IMR-90 (cell line): ENCODE data around the gene EML4. TPM values are rescaled to one million over a fixed set of nuclear protein-coding genes. Genes with fewer than 3 reads are reported as not detected.

Experiments
- ATAC-seq: fragments of 200-7000 bp; cut with Tn5 transposase; 2 replicates; pipeline ENCODE4 v1.9.1; 2020; ENCODE audit warnings: low read depth, mild to moderate bottlenecking, moderate library complexity
- BruUV-seq: library from RNA; stranded (reverse); fragments of 400-500 nt; replicated peaks from 2 replicates; lab custom pipeline; 2021; lab: Mats Ljungman, UMichigan
- CTCF ChIA-PET: fragments of 300-600 bp; formaldehyde crosslinking; extraction: SDS; loops from one replicate; lab custom pipeline; 2021; ENCODE audit warnings: antibody characterized with exemption; lab: Yijun Ruan, JAX
- POLR2A ChIA-PET: fragments of 300-600 bp; sonication (Branson Sonifier 250); formaldehyde crosslinking; loops from one replicate; lab custom pipeline; 2022; ENCODE audit warnings: antibody characterized with exemption; ENCODE audit not compliant: unreplicated experiment; lab: Charles Lee
- DNase-seq: peaks from one replicate; pipeline ENCODE4 v3.0.0; 2013
- H2AFZ ChIP-seq: replicated peaks from 2 replicates; pipeline ENCODE3; 2013; ENCODE audit warnings: low read length, mild to moderate bottlenecking; ENCODE audit not compliant: poor library complexity
- H2AK5ac ChIP-seq: 2 replicates; pipeline ENCODE4 v1.6.1; 2013; ENCODE audit warnings: low read depth, low read length, inconsistent platforms
- H2AK9ac ChIP-seq: replicated peaks from 2 replicates; pipeline ENCODE3; 2013; ENCODE audit warnings: mild to moderate bottlenecking, low read depth, low read length, moderate library complexity; ENCODE audit not compliant: poor library complexity
- H2BK120ac ChIP-seq: 2 replicates; pipeline ENCODE4 v1.6.1; 2013; ENCODE audit warnings: low read depth, low read length, inconsistent platforms
- H2BK15ac ChIP-seq: 3 replicates; pipeline ENCODE4 v1.6.1; 2013; ENCODE audit warnings: low read depth, low read length, inconsistent platforms
- H2BK20ac ChIP-seq: 2 replicates; pipeline ENCODE4 v1.6.1; 2013; ENCODE audit warnings: low read depth, mild to moderate bottlenecking, inconsistent platforms, low read length, moderate library complexity
- H2BK5ac ChIP-seq: 2 replicates; pipeline ENCODE4 v1.6.1; 2013; ENCODE audit warnings: mild to moderate bottlenecking, low read depth, low read length, inconsistent platforms; ENCODE audit not compliant: poor library complexity, severe bottlenecking
- H3K14ac ChIP-seq: replicated peaks from 2 replicates; pipeline ENCODE4 v1.6.1; 2013; ENCODE audit warnings: low read depth, low read length, inconsistent platforms
- H3K18ac ChIP-seq: 2 replicates; pipeline ENCODE4 v1.6.1; 2013; ENCODE audit warnings: low read depth, low read length, control low read depth
- H3K23ac ChIP-seq: 2 replicates; pipeline ENCODE4 v1.6.1; 2013; ENCODE audit warnings: low read depth, low read length, inconsistent platforms
- H3K27ac ChIP-seq: 2 replicates; pipeline ENCODE4 v1.5.1; 2013; ENCODE audit warnings: mild to moderate bottlenecking, control low read depth, low read length; ENCODE audit not compliant: insufficient read depth
- H3K27me3 ChIP-seq: 2 replicates; pipeline ENCODE4 v1.6.1; 2013; ENCODE audit warnings: low read length; ENCODE audit not compliant: control insufficient read depth, insufficient read depth
- H3K36me3 ChIP-seq: 2 replicates; pipeline ENCODE4 v1.6.1; 2013; ENCODE audit warnings: low read length, mixed read lengths; ENCODE audit not compliant: control insufficient read depth, insufficient read depth
- H3K4ac ChIP-seq: 2 replicates; pipeline ENCODE4 v1.6.1; 2013; ENCODE audit warnings: low read depth, low read length, inconsistent platforms
- H3K4me1 ChIP-seq: 2 replicates; pipeline ENCODE4 v1.6.1; 2013; ENCODE audit warnings: low read length, mixed read lengths; ENCODE audit not compliant: control insufficient read depth, insufficient read depth
- H3K4me2 ChIP-seq: 2 replicates; pipeline ENCODE4 v1.6.1; 2013; ENCODE audit warnings: low read depth, mild to moderate bottlenecking, control low read depth, low read length, moderate library complexity
- H3K4me3 ChIP-seq: 2 replicates; pipeline ENCODE4 v1.5.1; 2013; ENCODE audit warnings: low read depth, mild to moderate bottlenecking, control low read depth, low read length, moderate library complexity; ENCODE audit not compliant: insufficient read depth
- H3K56ac ChIP-seq: 2 replicates; pipeline ENCODE4 v1.6.1; 2013; ENCODE audit warnings: low read length, inconsistent platforms; ENCODE audit not compliant: insufficient read depth; ENCODE audit errors: extremely low read depth
- H3K79me1 ChIP-seq, 2 experiments: 2 replicates each; pipeline ENCODE4 v1.6.1; 2013; ENCODE audit warnings: low read length in 2 of 2, inconsistent platforms in 1 of 2, low read depth in 1 of 2
- H3K9ac ChIP-seq: 2 replicates; pipeline ENCODE4 v1.6.1; 2013; ENCODE audit warnings: low read depth, low read length, control low read depth
- H3K9me1 ChIP-seq: 2 replicates; pipeline ENCODE4 v1.6.1; 2013; ENCODE audit warnings: low read length, inconsistent platforms; ENCODE audit not compliant: insufficient read depth
- H3K9me3 ChIP-seq: 2 replicates; pipeline ENCODE4 v1.6.1; 2013; ENCODE audit warnings: low read length; ENCODE audit not compliant: control insufficient read depth, insufficient read depth
- H4K20me1 ChIP-seq: 2 replicates; pipeline ENCODE4 v1.6.1; 2013; ENCODE audit warnings: low read length, inconsistent platforms; ENCODE audit not compliant: insufficient read depth
- H4K5ac ChIP-seq: 2 replicates; pipeline ENCODE4 v1.6.1; 2013; ENCODE audit warnings: mild to moderate bottlenecking, low read depth, low read length, control low read depth
- H4K8ac ChIP-seq, 2 experiments: 2 replicates each; pipeline ENCODE4 v1.6.1; 2013; ENCODE audit warnings: low read depth in 2 of 2, low read length in 2 of 2, control low read depth in 1 of 2, inconsistent platforms in 1 of 2
- H4K91ac ChIP-seq: 2 replicates; pipeline ENCODE4 v1.6.1; 2013; ENCODE audit warnings: low read depth, low read length, inconsistent platforms; ENCODE audit not compliant: insufficient read depth
- CEBPB ChIP-seq: IDR thresholded peaks from 2 replicates; pipeline ENCODE4 v1.6.1; 2012; ENCODE audit warnings: low read depth, low read length, improper control_type of control experiment
- FOS ChIP-seq: fragments of 150-350 bp; IDR thresholded peaks from 2 replicates; pipeline ENCODE4 v1.6.1; 2016; ENCODE audit warnings: low read depth, low read length
- MAZ ChIP-seq: IDR thresholded peaks from 2 replicates; pipeline ENCODE4 v1.6.1; 2012; ENCODE audit warnings: low read depth, mild to moderate bottlenecking, low read length, improper control_type of control experiment, moderate library complexity, borderline replicate concordance
- WGBS, 2 experiments: methylation state at CpG; one replicate each; pipeline versions ENCODE4 v1.1.5 to v1.1.7; 2013; ENCODE audit warnings: missing lambda C conversion rate in 2 of 2; ENCODE audit not compliant: insufficient read length in 1 of 2; ENCODE audit errors: extremely low coverage in 2 of 2; 5-methylcytosine and 5-hydroxymethylcytosine counted together
- dilution Hi-C: fragments of 300-500 bp; cut with HindIII; formaldehyde crosslinking; loops from one replicate; pipeline ENCODE4 v1.14.3; 2018; ENCODE audit warnings: low sequenced_read_pairs; ENCODE audit not compliant: unreplicated experiment
- in situ Hi-C: fragments of 300-500 bp; cut with MboI; formaldehyde crosslinking; loops from 3 replicates; pipeline ENCODE4 v1.14.3; 2019; ENCODE audit warnings: low sequenced_read_pairs, inconsistent platforms, mixed read lengths
- intact Hi-C: fragments of 100-400 bp; cut with micrococcal nuclease; formaldehyde crosslinking; loops from 2 replicates; pipeline ENCODE4 v1.10.0; 2022
- polyA plus RNA-seq, 3 experiments: library from polyadenylated mRNA; depleted of rRNA; stranded (reverse); fragments of >200 nt; gene quantifications; 2 replicates each; pipeline ENCODE4 v1.2.3, GENCODE V29; 2012; ENCODE audit warnings: low replicate concordance in 1 of 3
- total RNA-seq: library from RNA; depleted of rRNA; stranded (reverse); fragments of >200 nt; gene quantifications from 2 replicates; pipeline ENCODE4 v1.2.3, GENCODE V29; 2012

The EML4 gene
- total and polyA plus RNA-seq, 2 of the 4 experiments (the other 2 are of a cell fraction): 29.7 to 73.7 TPM

GRCh38 chr2:42132191-42132965, 36.8 kb upstream of the EML4 start:
- H3K27me3 ChIP-seq: no peaks in the 10 kb centered on the region
- H4K91ac ChIP-seq: peak overlapping the region; percentile 51
- H2AK5ac ChIP-seq: no peak overlapping the region; the same call in 1 of the 2 replicates
- in situ Hi-C loops: no loop called here
- H3K4me3 ChIP-seq: no peak overlapping the region
- peak overlapping the region; percentile 45 for H3K56ac ChIP-seq
- peak overlapping the region; percentile 69 for H3K4me2 ChIP-seq
- peak overlapping the region; percentile 79; the same call in 1 of the 2 replicates for H4K5ac ChIP-seq
- H3K9ac ChIP-seq: peak overlapping the region; percentile 47
- peak overlapping the region; percentile 83 for H2AFZ ChIP-seq
- WGBS, 2 experiments: no CpG with 5 or more reads among the region's 8 CpGs
- peak overlapping the region; percentile 70 for H3K4ac ChIP-seq
- no peaks in the 10 kb centered on the region for H3K9me3 ChIP-seq
- peak overlapping the region; percentile 71 for H3K27ac ChIP-seq
- DNase-seq: peak; percentile 92
- peaks cover 35% of the 10 kb centered on the region for H3K4me1 ChIP-seq
- BruUV-seq: no TSS peak
- H2BK5ac ChIP-seq: peak overlapping the region; percentile 88
- ATAC-seq: peak; percentile 67
- peak overlapping the region; percentile 65 for H3K14ac ChIP-seq
- ChIA-PET CTCF (interaction anchor here (1.0 to 1.1 kb wide), 2 partner anchors 14 to 18 kb away, joined by 3 to 4 read pairs; no protein-coding TSS in a partner anchor), POLR2A (no interaction called here)
- peak overlapping the region; percentile 31; the same call in 2 of the 3 replicates for H2BK15ac ChIP-seq
- no peaks in the 10 kb centered on the region for H4K20me1 ChIP-seq
- H3K23ac ChIP-seq: peak overlapping the region; percentile 20; the same call in 1 of the 2 replicates
- peak overlapping the region; percentile 26 to 76 for H4K8ac ChIP-seq
- intact Hi-C loops: loop anchor here (2.0 kb wide), 1 partner anchor 30 kb away; no protein-coding TSS in a partner anchor
- H2BK20ac ChIP-seq: peak overlapping the region; percentile 83
- peak overlapping the region; percentile 90 for H3K18ac ChIP-seq
- H3K9me1 ChIP-seq: peaks cover 14% of the 10 kb centered on the region
- no peaks in the 10 kb centered on the region for H3K79me1 ChIP-seq
- dilution Hi-C loops: no loop called here
- TF ChIP-seq CEBPB (peak; percentile 73), MAZ (no peak), FOS (no peak)
- H3K36me3 ChIP-seq: no peaks in the 10 kb centered on the region
- peak overlapping the region; percentile 53 for H2AK9ac ChIP-seq
- H2BK120ac ChIP-seq: peak overlapping the region; percentile 78
